GM12864 (cell line): ENCODE measurements around the gene CUL9.

Experiments used
- DNase-seq: peaks from one replicate; pipeline ENCODE4 v3.0.0-alpha.2; 2011; ENCODE audit warnings: low read depth
- H3K4me3 ChIP-seq: 2 replicates; pipeline ENCODE4 v1.5.1; 2011; ENCODE audit warnings: mild to moderate bottlenecking, low read depth, low read length, control low read depth
- CTCF ChIP-seq: IDR thresholded peaks from 2 replicates; pipeline ENCODE4 v1.5.1; 2011; ENCODE audit warnings: low read depth, mild to moderate bottlenecking, moderate library complexity, low read length, control low read depth, inconsistent platforms; ENCODE audit errors: missing control alignments

CUL9 gene

GRCh38 chr6:43146261-43146660, 35.7 kb upstream of the CUL9 start:
- TF ChIP-seq CTCF, result no peak
- H3K4me3 ChIP-seq, result no peak overlapping the region
- DNase-seq, result no peak

- DNase-seq, result no peak
- TF ChIP-seq CTCF, result no peak
- no peak overlapping the region for H3K4me3 ChIP-seq
These were observed 35.0 kb upstream of the CUL9 start for GRCh38 chr6:43146709-43147688.

- DNase-seq, result no peak
- no peak overlapping the region for H3K4me3 ChIP-seq
- TF ChIP-seq CTCF, result no peak
These were observed 34.1 kb upstream of the CUL9 start for GRCh38 chr6:43147691-43148477.

GRCh38 chr6:43149265-43149664, 32.7 kb upstream of the CUL9 start:
- no peak for TF ChIP-seq CTCF
- no peak overlapping the region for H3K4me3 ChIP-seq
- no peak for DNase-seq

- no peak overlapping the region for H3K4me3 ChIP-seq
- TF ChIP-seq CTCF, result no peak
- DNase-seq, result no peak
These were observed 31.8 kb upstream of the CUL9 start for GRCh38 chr6:43150051-43150751.

GRCh38 chr6:43159599-43159998, 22.4 kb upstream of the CUL9 start:
- DNase-seq, result no peak
- H3K4me3 ChIP-seq, result no peak overlapping the region
- no peak for TF ChIP-seq CTCF
